Measurements from ENCODE around the gene SLC16A6. TPM values are rescaled to one million over a fixed set of nuclear protein-coding genes. Genes with fewer than 3 reads are reported as not detected.

Gene SLC16A6
- total and polyA plus RNA-seq, 9 donors: 0.12 to 11.3 (median 1.1) TPM

DNA sequence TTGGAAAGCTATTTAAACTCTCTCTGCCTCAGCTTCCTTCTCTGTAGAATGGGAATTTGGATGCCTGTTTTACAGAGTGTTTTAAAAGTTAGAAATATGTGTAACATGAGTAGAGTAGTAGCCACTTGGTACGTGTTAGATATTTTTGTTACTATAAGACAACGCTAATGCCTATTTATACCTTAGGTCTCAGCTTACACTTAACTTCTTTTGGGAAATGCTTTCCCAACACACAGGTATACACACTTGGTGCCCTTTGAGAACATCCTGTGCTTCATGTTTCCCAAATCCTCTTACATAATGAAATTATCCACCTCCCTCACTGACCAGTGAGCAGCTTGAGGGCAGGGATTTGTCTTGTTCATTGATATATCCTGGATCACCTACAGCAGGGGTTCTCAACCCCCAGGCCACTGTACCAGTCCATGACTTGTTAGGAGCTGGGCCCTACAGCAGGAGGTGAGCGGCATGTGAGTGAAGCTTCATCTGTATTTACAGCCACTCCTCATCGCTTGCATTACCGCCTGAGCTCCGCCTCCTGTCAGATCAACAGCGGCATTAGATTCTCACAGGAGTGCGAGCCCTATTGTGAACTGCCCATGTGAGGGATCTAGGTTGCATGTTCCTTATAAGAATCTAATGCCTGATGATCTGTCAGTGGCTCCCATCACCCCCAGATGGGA, 33.9 kb upstream of the SLC16A6 start:
- Histone ChIP-seq H3K4me1 (ENCODE audit: insufficient read depth) (no peaks in the 10 kb centered on the region), H3K27me3 (no peaks in the 10 kb centered on the region), H3K27ac (no peak overlapping the region), H3K36me3 (no peaks in the 10 kb centered on the region), H3K4me3 (no peak overlapping the region), H3K9me3 (no peaks in the 10 kb centered on the region)
- DNase-seq: no peak
- TF ChIP-seq POLR2A (IDR thresholded peaks at IDR 0.05) (no peak), EP300 (IDR thresholded peaks at IDR 0.05) (no peak)
- TF ChIP-seq, protein P1, sequence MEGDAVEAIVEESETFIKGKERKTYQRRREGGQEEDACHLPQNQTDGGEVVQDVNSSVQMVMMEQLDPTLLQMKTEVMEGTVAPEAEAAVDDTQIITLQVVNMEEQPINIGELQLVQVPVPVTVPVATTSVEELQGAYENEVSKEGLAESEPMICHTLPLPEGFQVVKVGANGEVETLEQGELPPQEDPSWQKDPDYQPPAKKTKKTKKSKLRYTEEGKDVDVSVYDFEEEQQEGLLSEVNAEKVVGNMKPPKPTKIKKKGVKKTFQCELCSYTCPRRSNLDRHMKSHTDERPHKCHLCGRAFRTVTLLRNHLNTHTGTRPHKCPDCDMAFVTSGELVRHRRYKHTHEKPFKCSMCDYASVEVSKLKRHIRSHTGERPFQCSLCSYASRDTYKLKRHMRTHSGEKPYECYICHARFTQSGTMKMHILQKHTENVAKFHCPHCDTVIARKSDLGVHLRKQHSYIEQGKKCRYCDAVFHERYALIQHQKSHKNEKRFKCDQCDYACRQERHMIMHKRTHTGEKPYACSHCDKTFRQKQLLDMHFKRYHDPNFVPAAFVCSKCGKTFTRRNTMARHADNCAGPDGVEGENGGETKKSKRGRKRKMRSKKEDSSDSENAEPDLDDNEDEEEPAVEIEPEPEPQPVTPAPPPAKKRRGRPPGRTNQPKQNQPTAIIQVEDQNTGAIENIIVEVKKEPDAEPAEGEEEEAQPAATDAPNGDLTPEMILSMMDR (IDR thresholded peaks at IDR 0.05): no peak
- intact Hi-C loops (cut with DNase I): no loop called here
- 92 to 96% (median 96%) methylated on average over 8 of the region's 8 CpGs for WGBS, 3 donors

DNA sequence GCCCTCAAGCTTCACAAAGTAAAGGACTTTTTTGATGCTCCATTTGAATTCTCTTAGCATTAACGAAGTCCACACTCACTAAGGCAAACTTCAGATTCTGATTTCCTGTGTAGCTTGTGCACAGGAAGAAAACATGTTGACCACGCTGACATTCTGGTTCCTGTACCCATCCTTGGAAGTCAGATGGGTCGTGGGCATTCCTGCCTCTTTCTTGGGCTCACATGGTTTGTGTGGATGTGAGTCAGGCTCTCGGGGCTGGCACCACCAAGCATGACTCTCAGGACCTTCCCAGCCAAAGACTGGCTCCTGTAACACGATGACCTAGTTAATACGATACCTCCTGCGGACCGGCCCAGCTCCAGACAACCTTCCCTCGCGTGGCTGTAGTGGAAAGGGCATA, 33.2 kb upstream of the SLC16A6 start:
- TF ChIP-seq, protein P1 (IDR thresholded peaks at IDR 0.05): no peak
- TF ChIP-seq EP300 (IDR thresholded peaks at IDR 0.05) (no peak), POLR2A (IDR thresholded peaks at IDR 0.05) (no peak)
- Histone ChIP-seq H3K4me1 (ENCODE audit: insufficient read depth) (no peaks in the 10 kb centered on the region), H3K27ac (no peak overlapping the region), H3K27me3 (no peaks in the 10 kb centered on the region), H3K36me3 (no peaks in the 10 kb centered on the region), H3K9me3 (no peaks in the 10 kb centered on the region), H3K4me3 (no peak overlapping the region)
- DNase-seq: no peak
- intact Hi-C loops (cut with DNase I): no loop called here
- 90 to 91% (median 90%) methylated on average over 10 of the region's 10 CpGs for WGBS, 3 donors

DNA sequence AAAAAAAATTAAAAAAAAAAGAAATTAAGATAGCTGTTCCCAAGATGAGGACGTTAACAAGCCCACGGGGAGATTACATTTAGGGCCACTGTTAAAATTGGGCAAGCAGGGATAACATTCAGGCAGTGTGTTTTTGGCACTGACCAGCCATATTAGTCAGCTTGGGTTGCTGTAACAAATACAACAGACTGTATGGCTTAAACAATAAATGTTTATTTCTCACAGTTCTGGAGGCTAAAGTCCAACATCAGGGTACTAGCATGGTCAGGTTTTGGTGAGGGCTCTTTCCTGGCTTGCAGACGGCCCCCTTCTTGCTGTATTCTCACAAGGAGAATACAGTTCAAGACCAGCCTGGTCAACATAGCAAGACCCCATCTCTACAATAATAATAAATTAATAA, 31.7 kb upstream of the SLC16A6 start:
- Histone ChIP-seq H3K27me3 (no peaks in the 10 kb centered on the region), H3K27ac (no peak overlapping the region), H3K36me3 (no peaks in the 10 kb centered on the region), H3K4me3 (no peak overlapping the region), H3K4me1 (ENCODE audit: insufficient read depth) (no peaks in the 10 kb centered on the region), H3K9me3 (no peaks in the 10 kb centered on the region)
- intact Hi-C loops (cut with DNase I): no loop called here
- no peak for DNase-seq
- no peak for TF ChIP-seq EP300 (IDR thresholded peaks at IDR 0.05)
- TF ChIP-seq, protein P1 (IDR thresholded peaks at IDR 0.05): no peak
- no peak for TF ChIP-seq POLR2A (IDR thresholded peaks at IDR 0.05)
- 67 to 90% (median 70%) methylated on average over 3 of the region's 3 CpGs for WGBS, 3 donors

DNA sequence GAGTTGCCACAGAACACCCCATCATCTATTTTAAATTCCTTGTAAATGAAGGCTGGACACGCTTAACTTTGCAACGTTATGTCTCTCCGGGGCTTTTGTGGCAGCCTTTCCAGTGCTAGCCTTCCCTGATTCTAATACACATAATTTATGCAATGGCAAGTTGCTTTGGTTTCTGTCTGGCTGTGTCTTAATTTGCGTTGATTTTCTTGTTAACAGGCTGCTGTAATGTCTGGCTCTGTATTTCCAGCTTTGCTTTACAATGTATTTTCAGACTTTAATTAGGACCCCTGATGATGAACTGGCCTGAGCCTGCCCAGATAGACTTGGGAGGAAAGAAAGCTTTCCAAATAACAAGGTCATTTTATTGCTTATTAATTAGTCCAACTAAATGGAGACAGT, 30.6 kb upstream of the SLC16A6 start:
- 52 to 57% (median 56%) methylated on average over 4 of the region's 4 CpGs for WGBS, 3 donors
- Histone ChIP-seq H3K4me1 (ENCODE audit: insufficient read depth) (no peaks in the 10 kb centered on the region), H3K27ac (no peak overlapping the region), H3K4me3 (no peak overlapping the region), H3K27me3 (no peaks in the 10 kb centered on the region), H3K9me3 (no peaks in the 10 kb centered on the region), H3K36me3 (no peaks in the 10 kb centered on the region)
- no peak for DNase-seq
- intact Hi-C loops (cut with DNase I): no loop called here
- TF ChIP-seq, protein P1 (IDR thresholded peaks at IDR 0.05): no peak
- no peak for TF ChIP-seq EP300 (IDR thresholded peaks at IDR 0.05)
- TF ChIP-seq POLR2A (IDR thresholded peaks at IDR 0.05): no peak
